ENCODE data around the gene FARS2. TPM values are rescaled to one million over a fixed set of nuclear protein-coding genes. Genes with fewer than 3 reads are reported as not detected.

Gene FARS2
- total RNA-seq, 2 donors from 2014 or later, result 23.9 to 26.0 TPM

- peaks cover 10% of the 10 kb centered on the region for H3K4me1 Mint-ChIP-seq (ENCODE audit: low read depth)
- H3K27ac Mint-ChIP-seq, result no peak overlapping the region
- H3K36me3 Mint-ChIP-seq (ENCODE audit: insufficient read depth in 2 of 2), result peaks cover 0 to 1% of the 10 kb centered on the region in 2 donors
- no peaks in the 10 kb centered on the region for H3K27me3 Mint-ChIP-seq (ENCODE audit: low read depth)
- no peak overlapping the region for H3K4me3 Mint-ChIP-seq
- DNase-seq (no peak), ATAC-seq (replicated peaks in 1 of 2) (no peak)
- H3K9me3 Mint-ChIP-seq, result peaks cover 0 to 2% of the 10 kb centered on the region in 2 donors
Measured at GRCh38 chr6:5529733-5530132, 268.4 kb downstream of the FARS2 start.

- Mint-ChIP-seq H3K27ac (no peak overlapping the region), H3K4me1 (ENCODE audit: low read depth) (peaks cover 10% of the 10 kb centered on the region), H3K4me3 (no peak overlapping the region), H3K27me3 (ENCODE audit: low read depth) (no peaks in the 10 kb centered on the region), H3K9me3 (peaks cover 0 to 2% of the 10 kb centered on the region in 2 donors), H3K36me3 (ENCODE audit: insufficient read depth in 2 of 2) (peaks cover 0 to 1% of the 10 kb centered on the region in 2 donors)
- DNase-seq (no peak), ATAC-seq (replicated peaks in 1 of 2) (no peak)
Measured at GRCh38 chr6:5531161-5531560, 269.8 kb downstream of the FARS2 start.

GRCh38 chr6:5531853-5532375, 270.6 kb downstream of the FARS2 start:
- ATAC-seq (replicated peaks in 1 of 2), result peak; percentile 71 to 91
- Mint-ChIP-seq H3K4me1 (ENCODE audit: low read depth) (peaks cover 10% of the 10 kb centered on the region), H3K4me3 (no peak overlapping the region), H3K9me3 (peaks cover 0 to 2% of the 10 kb centered on the region in 2 donors), H3K27ac (no peak overlapping the region), H3K36me3 (ENCODE audit: insufficient read depth in 2 of 2) (peaks cover 0 to 1% of the 10 kb centered on the region in 2 donors), H3K27me3 (ENCODE audit: low read depth) (no peaks in the 10 kb centered on the region)
- DNase-seq, result no peak

- ATAC-seq (replicated peaks in 1 of 2) (no peak), DNase-seq (no peak)
- Mint-ChIP-seq H3K9me3 (peaks cover 0 to 2% of the 10 kb centered on the region in 2 donors), H3K4me3 (no peak overlapping the region), H3K27ac (no peak overlapping the region), H3K4me1 (ENCODE audit: low read depth) (peaks cover 10% of the 10 kb centered on the region), H3K27me3 (ENCODE audit: low read depth) (no peaks in the 10 kb centered on the region), H3K36me3 (ENCODE audit: insufficient read depth in 2 of 2) (peaks cover 0 to 1% of the 10 kb centered on the region in 2 donors)
Measured at GRCh38 chr6:5532941-5533340, 271.6 kb downstream of the FARS2 start.

GRCh38 chr6:5534643-5535042, 273.3 kb downstream of the FARS2 start:
- Mint-ChIP-seq H3K27ac (no peak overlapping the region), H3K36me3 (ENCODE audit: insufficient read depth in 2 of 2) (peaks cover 0 to 1% of the 10 kb centered on the region in 2 donors), H3K4me3 (no peak overlapping the region), H3K9me3 (peaks cover 0 to 2% of the 10 kb centered on the region in 2 donors), H3K27me3 (ENCODE audit: low read depth) (no peaks in the 10 kb centered on the region), H3K4me1 (ENCODE audit: low read depth) (peaks cover 10% of the 10 kb centered on the region)
- no peak for DNase-seq
- no peak for ATAC-seq (replicated peaks in 1 of 2)

- no peaks in the 10 kb centered on the region for H3K27me3 Mint-ChIP-seq (ENCODE audit: low read depth)
- H3K4me1 Mint-ChIP-seq (ENCODE audit: low read depth), result peaks cover 20% of the 10 kb centered on the region
- H3K4me3 Mint-ChIP-seq, result no peak overlapping the region
- ATAC-seq (replicated peaks in 1 of 2) (no peak), DNase-seq (no peak)
- peaks cover 1 to 5% of the 10 kb centered on the region in 2 donors for H3K36me3 Mint-ChIP-seq (ENCODE audit: insufficient read depth in 2 of 2)
- H3K27ac Mint-ChIP-seq, result no peak overlapping the region
- H3K9me3 Mint-ChIP-seq, result peaks cover 0 to 2% of the 10 kb centered on the region in 2 donors
Measured at GRCh38 chr6:5536644-5537043, 275.3 kb downstream of the FARS2 start.

- no peak overlapping the region for H3K27ac Mint-ChIP-seq
- H3K4me3 Mint-ChIP-seq, result no peak overlapping the region
- H3K9me3 Mint-ChIP-seq, result peaks cover 0 to 2% of the 10 kb centered on the region in 2 donors
- peaks cover 17% of the 10 kb centered on the region for H3K4me1 Mint-ChIP-seq (ENCODE audit: low read depth)
- DNase-seq (no peak), ATAC-seq (replicated peaks in 1 of 2) (no peak)
- H3K27me3 Mint-ChIP-seq (ENCODE audit: low read depth), result no peaks in the 10 kb centered on the region
- peaks cover 1 to 5% of the 10 kb centered on the region in 2 donors for H3K36me3 Mint-ChIP-seq (ENCODE audit: insufficient read depth in 2 of 2)
Measured at GRCh38 chr6:5537132-5537531, 275.8 kb downstream of the FARS2 start.

- Mint-ChIP-seq H3K36me3 (ENCODE audit: insufficient read depth in 2 of 2) (peaks cover 1 to 5% of the 10 kb centered on the region in 2 donors), H3K27ac (peak overlapping the region; percentile 90), H3K4me1 (ENCODE audit: low read depth) (peaks cover 14% of the 10 kb centered on the region), H3K9me3 (peaks cover 0 to 2% of the 10 kb centered on the region in 2 donors), H3K4me3 (no peak overlapping the region), H3K27me3 (ENCODE audit: low read depth) (no peaks in the 10 kb centered on the region)
- ATAC-seq (replicated peaks in 1 of 2), result no peak
- DNase-seq, result no peak
Measured at GRCh38 chr6:5537967-5538366, 276.7 kb downstream of the FARS2 start.

- Mint-ChIP-seq H3K4me3 (no peak overlapping the region), H3K9me3 (no peaks in the 10 kb centered on the region), H3K27ac (no peak overlapping the region), H3K36me3 (ENCODE audit: insufficient read depth in 2 of 2) (peaks cover 4 to 10% of the 10 kb centered on the region in 2 donors), H3K27me3 (ENCODE audit: low read depth) (no peaks in the 10 kb centered on the region), H3K4me1 (ENCODE audit: low read depth) (peaks cover 14% of the 10 kb centered on the region)
- ATAC-seq (replicated peaks in 1 of 2) (no peak), DNase-seq (no peak)
Measured at GRCh38 chr6:5540370-5540769, 279.1 kb downstream of the FARS2 start.

GRCh38 chr6:5541025-5541424, 279.7 kb downstream of the FARS2 start:
- peaks cover 14% of the 10 kb centered on the region for H3K4me1 Mint-ChIP-seq (ENCODE audit: low read depth)
- no peak for DNase-seq
- ATAC-seq (replicated peaks in 1 of 2), result peak in 1 of 2 donors; percentile 33
- H3K27ac Mint-ChIP-seq, result no peak overlapping the region
- H3K4me3 Mint-ChIP-seq, result no peak overlapping the region
- no peaks in the 10 kb centered on the region for H3K27me3 Mint-ChIP-seq (ENCODE audit: low read depth)
- H3K36me3 Mint-ChIP-seq (ENCODE audit: insufficient read depth in 2 of 2), result peaks cover 4 to 10% of the 10 kb centered on the region in 2 donors
- no peaks in the 10 kb centered on the region for H3K9me3 Mint-ChIP-seq

GRCh38 chr6:5541751-5542432, 280.6 kb downstream of the FARS2 start:
- no peak for DNase-seq
- Mint-ChIP-seq H3K4me1 (ENCODE audit: low read depth) (peaks cover 14% of the 10 kb centered on the region), H3K4me3 (no peak overlapping the region), H3K27ac (no peak overlapping the region), H3K9me3 (no peaks in the 10 kb centered on the region), H3K27me3 (ENCODE audit: low read depth) (no peaks in the 10 kb centered on the region), H3K36me3 (ENCODE audit: insufficient read depth in 2 of 2) (peaks cover 8 to 10% of the 10 kb centered on the region in 2 donors)
- ATAC-seq (replicated peaks in 1 of 2), result no peak

GRCh38 chr6:5547556-5547955, 286.2 kb downstream of the FARS2 start:
- Mint-ChIP-seq H3K36me3 (ENCODE audit: insufficient read depth in 2 of 2) (peaks cover 19 to 31% of the 10 kb centered on the region in 2 donors), H3K27ac (no peak overlapping the region), H3K4me3 (no peak overlapping the region), H3K4me1 (ENCODE audit: low read depth) (no peaks in the 10 kb centered on the region), H3K9me3 (peaks cover 5 to 8% of the 10 kb centered on the region in 2 donors), H3K27me3 (ENCODE audit: low read depth) (no peaks in the 10 kb centered on the region)
- ATAC-seq (replicated peaks in 1 of 2) (no peak), DNase-seq (no peak)

- no peaks in the 10 kb centered on the region for H3K27me3 Mint-ChIP-seq (ENCODE audit: low read depth)
- peaks cover 17 to 31% of the 10 kb centered on the region in 2 donors for H3K36me3 Mint-ChIP-seq (ENCODE audit: insufficient read depth in 2 of 2)
- H3K4me3 Mint-ChIP-seq, result no peak overlapping the region
- ATAC-seq (replicated peaks in 1 of 2), result no peak
- peaks cover 6 to 10% of the 10 kb centered on the region in 2 donors for H3K9me3 Mint-ChIP-seq
- DNase-seq, result no peak
- no peak overlapping the region for H3K27ac Mint-ChIP-seq
- H3K4me1 Mint-ChIP-seq (ENCODE audit: low read depth), result peaks cover 5% of the 10 kb centered on the region
Measured at GRCh38 chr6:5550631-5551030, 289.3 kb downstream of the FARS2 start.
